ENCODE data around the gene CCNB3. TPM values are rescaled to one million over a fixed set of nuclear protein-coding genes. Genes with fewer than 3 reads are reported as not detected.
"Not testable (repeated sequence)": the region's sequence is repeated elsewhere in the genome, so short reads cannot be mapped to it uniquely, and the experiment has no call there.

Gene CCNB3
- total RNA-seq, 1 donor from 2014 or later, result 0.25 TPM

- Histone ChIP-seq H3K4me3 (no peak overlapping the region), H3K27me3 (no peaks in the 10 kb centered on the region), H3K27ac (no peak overlapping the region), H3K4me1 (no peaks in the 10 kb centered on the region), H3K9me3 (no peaks in the 10 kb centered on the region), H3K36me3 (no peaks in the 10 kb centered on the region)
- DNase-seq (ENCODE audit: extremely low spot score in 2 of 2), result no peak
- TF ChIP-seq POLR2A (IDR thresholded peaks at IDR 0.05) (no peak), CTCF (IDR thresholded peaks at IDR 0.05) (no peak), POLR2AphosphoS5 (IDR thresholded peaks at IDR 0.05; ENCODE audit: insufficient read depth in 1 of 2, low read depth in 1 of 2) (no peak)
- intact Hi-C loops (cut with DNase I), result no loop called here
Observed at GRCh38 chrX:50211510-50211909, 6.9 kb downstream of the CCNB3 start.

GRCh38 chrX:50281253-50281652 lies 76.7 kb downstream of the CCNB3 start:
- intact Hi-C loops (cut with DNase I), result no loop called here
- Histone ChIP-seq H3K36me3 (no peaks in the 10 kb centered on the region), H3K9me3 (no peaks in the 10 kb centered on the region), H3K27me3 (no peaks in the 10 kb centered on the region), H3K4me3 (no peak overlapping the region), H3K4me1 (no peaks in the 10 kb centered on the region), H3K27ac (no peak overlapping the region)
- DNase-seq (ENCODE audit: extremely low spot score in 2 of 2), result no peak
- TF ChIP-seq POLR2AphosphoS5 (IDR thresholded peaks at IDR 0.05; ENCODE audit: insufficient read depth in 1 of 2, low read depth in 1 of 2) (no peak), POLR2A (IDR thresholded peaks at IDR 0.05) (no peak), CTCF (IDR thresholded peaks at IDR 0.05) (no peak)

GRCh38 chrX:50327235-50327634 lies 122.7 kb downstream of the CCNB3 start:
- Histone ChIP-seq H3K4me3 (no peak overlapping the region), H3K9me3 (no peaks in the 10 kb centered on the region), H3K27me3 (no peaks in the 10 kb centered on the region), H3K36me3 (no peaks in the 10 kb centered on the region), H3K27ac (no peak overlapping the region), H3K4me1 (no peaks in the 10 kb centered on the region)
- intact Hi-C loops (cut with DNase I), result no loop called here
- TF ChIP-seq POLR2AphosphoS5 (IDR thresholded peaks at IDR 0.05; ENCODE audit: insufficient read depth in 1 of 2, low read depth in 1 of 2) (no peak), CTCF (IDR thresholded peaks at IDR 0.05) (no peak), POLR2A (IDR thresholded peaks at IDR 0.05) (no peak)
- DNase-seq (ENCODE audit: extremely low spot score in 2 of 2), result no peak

- DNase-seq (ENCODE audit: extremely low spot score in 2 of 2); H3K36me3 ChIP-seq; H3K27ac ChIP-seq; H3K27me3 ChIP-seq; H3K4me1 ChIP-seq; intact Hi-C loops (cut with DNase I); H3K9me3 ChIP-seq; H3K4me3 ChIP-seq: not testable (repeated sequence)
Observed at GRCh38 chrX:50332668-50333067, 128.1 kb downstream of the CCNB3 start.

GRCh38 chrX:50333308-50333707 lies 128.7 kb downstream of the CCNB3 start:
- H3K27me3 ChIP-seq, result no peaks in the 10 kb centered on the region
- no peaks in the 10 kb centered on the region for H3K9me3 ChIP-seq
- H3K36me3 ChIP-seq, result no peaks in the 10 kb centered on the region
- intact Hi-C loops (cut with DNase I), result no loop called here
- no peak for DNase-seq (ENCODE audit: extremely low spot score in 2 of 2)
- no peak overlapping the region for H3K27ac ChIP-seq
- TF ChIP-seq POLR2AphosphoS5 (IDR thresholded peaks at IDR 0.05; ENCODE audit: insufficient read depth in 1 of 2, low read depth in 1 of 2) (no peak), POLR2A (IDR thresholded peaks at IDR 0.05) (no peak), CTCF (IDR thresholded peaks at IDR 0.05) (no peak)
- no peaks in the 10 kb centered on the region for H3K4me1 ChIP-seq
- no peak overlapping the region for H3K4me3 ChIP-seq

- DNase-seq (ENCODE audit: extremely low spot score in 2 of 2), result no peak
- intact Hi-C loops (cut with DNase I), result no loop called here
- H3K9me3 ChIP-seq, result no peaks in the 10 kb centered on the region
- H3K36me3 ChIP-seq, result no peaks in the 10 kb centered on the region
- H3K27ac ChIP-seq, result no peak overlapping the region
- H3K4me3 ChIP-seq, result no peak overlapping the region
- no peaks in the 10 kb centered on the region for H3K27me3 ChIP-seq
- TF ChIP-seq POLR2A (IDR thresholded peaks at IDR 0.05), result no peak
- TF ChIP-seq CTCF (IDR thresholded peaks at IDR 0.05), result no peak
- no peak for TF ChIP-seq POLR2AphosphoS5 (IDR thresholded peaks at IDR 0.05; ENCODE audit: insufficient read depth in 1 of 2, low read depth in 1 of 2)
- H3K4me1 ChIP-seq, result no peaks in the 10 kb centered on the region
Observed at GRCh38 chrX:50343917-50344316, 139.4 kb downstream of the CCNB3 start.
